Measurements from ENCODE around the gene PYCR2.

PYCR2 gene

DNA sequence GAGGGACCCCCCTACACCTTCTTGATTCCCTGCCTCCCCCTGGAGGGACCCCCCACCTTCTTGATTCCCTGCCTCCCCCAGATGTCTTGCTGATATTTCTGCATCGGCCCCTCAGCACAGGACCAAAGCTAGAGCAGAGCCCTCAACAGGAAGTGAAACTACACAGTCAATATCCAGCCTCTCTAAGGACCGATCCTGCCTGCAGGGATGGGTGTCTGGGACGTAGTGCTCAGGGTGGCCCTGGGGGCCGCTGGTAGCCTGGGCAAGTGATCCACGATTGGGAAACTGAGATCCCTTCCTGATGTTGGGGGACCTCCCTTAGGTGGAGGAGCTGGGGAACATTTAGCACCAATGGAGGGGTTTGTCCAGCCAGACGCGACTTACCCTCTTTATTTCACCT lies 20.9 kb upstream of the PYCR2 start:
- TF ChIP-seq, protein P1, sequence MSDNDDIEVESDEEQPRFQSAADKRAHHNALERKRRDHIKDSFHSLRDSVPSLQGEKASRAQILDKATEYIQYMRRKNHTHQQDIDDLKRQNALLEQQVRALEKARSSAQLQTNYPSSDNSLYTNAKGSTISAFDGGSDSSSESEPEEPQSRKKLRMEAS (IDR thresholded peaks at IDR 0.05; ENCODE audit: low read depth, low read length): no peak
- TF ChIP-seq, protein P2, sequence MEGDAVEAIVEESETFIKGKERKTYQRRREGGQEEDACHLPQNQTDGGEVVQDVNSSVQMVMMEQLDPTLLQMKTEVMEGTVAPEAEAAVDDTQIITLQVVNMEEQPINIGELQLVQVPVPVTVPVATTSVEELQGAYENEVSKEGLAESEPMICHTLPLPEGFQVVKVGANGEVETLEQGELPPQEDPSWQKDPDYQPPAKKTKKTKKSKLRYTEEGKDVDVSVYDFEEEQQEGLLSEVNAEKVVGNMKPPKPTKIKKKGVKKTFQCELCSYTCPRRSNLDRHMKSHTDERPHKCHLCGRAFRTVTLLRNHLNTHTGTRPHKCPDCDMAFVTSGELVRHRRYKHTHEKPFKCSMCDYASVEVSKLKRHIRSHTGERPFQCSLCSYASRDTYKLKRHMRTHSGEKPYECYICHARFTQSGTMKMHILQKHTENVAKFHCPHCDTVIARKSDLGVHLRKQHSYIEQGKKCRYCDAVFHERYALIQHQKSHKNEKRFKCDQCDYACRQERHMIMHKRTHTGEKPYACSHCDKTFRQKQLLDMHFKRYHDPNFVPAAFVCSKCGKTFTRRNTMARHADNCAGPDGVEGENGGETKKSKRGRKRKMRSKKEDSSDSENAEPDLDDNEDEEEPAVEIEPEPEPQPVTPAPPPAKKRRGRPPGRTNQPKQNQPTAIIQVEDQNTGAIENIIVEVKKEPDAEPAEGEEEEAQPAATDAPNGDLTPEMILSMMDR (IDR thresholded peaks at IDR 0.05; ENCODE audit: low read depth, low read length): no peak
- TF ChIP-seq POLR2A (IDR thresholded peaks at IDR 0.05; ENCODE audit: extremely low read depth, insufficient read length) (no peak), MYC (IDR thresholded peaks at IDR 0.05; ENCODE audit: low read depth, low read length) (no peak)
- peak; percentile 69 for DNase-seq (ENCODE audit: low read depth)
- no peak overlapping the region for H3K4me3 ChIP-seq (ENCODE audit: low read depth, low read length)

GRCh38 chr1:225944387-225944786 lies 20.3 kb upstream of the PYCR2 start:
- TF ChIP-seq, protein P1 (IDR thresholded peaks at IDR 0.05; ENCODE audit: low read depth, low read length): no peak
- TF ChIP-seq POLR2A (IDR thresholded peaks at IDR 0.05; ENCODE audit: extremely low read depth, insufficient read length): no peak
- TF ChIP-seq, protein P2 (IDR thresholded peaks at IDR 0.05; ENCODE audit: low read depth, low read length): no peak
- no peak for TF ChIP-seq MYC (IDR thresholded peaks at IDR 0.05; ENCODE audit: low read depth, low read length)
- no peak overlapping the region for H3K4me3 ChIP-seq (ENCODE audit: low read depth, low read length)
- no peak for DNase-seq (ENCODE audit: low read depth)

- DNase-seq (ENCODE audit: low read depth): no peak
- TF ChIP-seq, protein P2 (IDR thresholded peaks at IDR 0.05; ENCODE audit: low read depth, low read length): no peak
- no peak for TF ChIP-seq MYC (IDR thresholded peaks at IDR 0.05; ENCODE audit: low read depth, low read length)
- TF ChIP-seq POLR2A (IDR thresholded peaks at IDR 0.05; ENCODE audit: extremely low read depth, insufficient read length): no peak
- TF ChIP-seq, protein P1 (IDR thresholded peaks at IDR 0.05; ENCODE audit: low read depth, low read length): no peak
- H3K4me3 ChIP-seq (ENCODE audit: low read depth, low read length): no peak overlapping the region
Measured at GRCh38 chr1:225943582-225943981, 19.5 kb upstream of the PYCR2 start.

DNA sequence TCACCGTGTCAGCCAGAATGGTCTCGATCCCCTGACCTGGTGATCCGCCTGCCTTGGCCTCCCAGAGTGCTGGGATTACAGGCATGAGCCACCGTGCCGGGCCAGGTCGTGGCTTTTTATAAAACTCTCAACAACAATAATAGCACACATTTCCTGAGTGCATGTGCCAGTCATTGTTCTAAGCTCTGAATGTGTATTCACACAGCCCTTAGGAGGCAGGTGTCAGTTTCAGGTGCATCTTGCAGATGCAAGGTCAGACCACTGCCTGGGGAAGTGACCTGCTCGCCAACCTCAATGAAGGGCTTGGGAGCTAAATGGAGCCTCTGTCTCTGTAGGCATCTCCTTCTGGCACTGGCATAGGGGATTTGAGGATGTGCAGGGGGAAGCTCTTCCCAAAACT lies 18.5 kb upstream of the PYCR2 start:
- DNase-seq (ENCODE audit: low read depth): no peak
- TF ChIP-seq MYC (IDR thresholded peaks at IDR 0.05; ENCODE audit: low read depth, low read length) (no peak), POLR2A (IDR thresholded peaks at IDR 0.05; ENCODE audit: extremely low read depth, insufficient read length) (no peak)
- TF ChIP-seq, protein P2 (IDR thresholded peaks at IDR 0.05; ENCODE audit: low read depth, low read length): no peak
- TF ChIP-seq, protein P1 (IDR thresholded peaks at IDR 0.05; ENCODE audit: low read depth, low read length): no peak
- H3K4me3 ChIP-seq (ENCODE audit: low read depth, low read length): no peak overlapping the region

DNA sequence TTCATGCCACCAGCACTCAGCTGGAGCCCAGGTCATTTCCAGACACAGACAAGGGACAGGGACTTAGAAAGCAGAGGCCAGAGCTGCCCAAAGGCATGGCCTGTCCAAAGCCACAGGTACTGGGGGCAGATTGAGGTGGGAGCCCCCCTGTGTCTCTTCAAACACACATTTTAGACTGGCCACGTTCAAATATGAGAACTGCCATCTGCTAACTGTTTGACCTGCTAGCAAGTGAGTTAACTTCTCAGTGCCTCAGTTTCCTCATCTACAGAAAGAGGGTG lies 17.8 kb upstream of the PYCR2 start:
- DNase-seq (ENCODE audit: low read depth): no peak
- TF ChIP-seq, protein P1 (IDR thresholded peaks at IDR 0.05; ENCODE audit: low read depth, low read length): no peak
- TF ChIP-seq, protein P2 (IDR thresholded peaks at IDR 0.05; ENCODE audit: low read depth, low read length): no peak
- TF ChIP-seq POLR2A (IDR thresholded peaks at IDR 0.05; ENCODE audit: extremely low read depth, insufficient read length) (no peak), MYC (IDR thresholded peaks at IDR 0.05; ENCODE audit: low read depth, low read length) (no peak)
- no peak overlapping the region for H3K4me3 ChIP-seq (ENCODE audit: low read depth, low read length)

All from NB4 (cell line).